Measurements from ENCODE around the gene TXLNB.
"Not testable (repeated sequence)": the region's sequence is repeated elsewhere in the genome, so short reads cannot be mapped to it uniquely, and the experiment has no call there.

The TXLNB gene

DNA sequence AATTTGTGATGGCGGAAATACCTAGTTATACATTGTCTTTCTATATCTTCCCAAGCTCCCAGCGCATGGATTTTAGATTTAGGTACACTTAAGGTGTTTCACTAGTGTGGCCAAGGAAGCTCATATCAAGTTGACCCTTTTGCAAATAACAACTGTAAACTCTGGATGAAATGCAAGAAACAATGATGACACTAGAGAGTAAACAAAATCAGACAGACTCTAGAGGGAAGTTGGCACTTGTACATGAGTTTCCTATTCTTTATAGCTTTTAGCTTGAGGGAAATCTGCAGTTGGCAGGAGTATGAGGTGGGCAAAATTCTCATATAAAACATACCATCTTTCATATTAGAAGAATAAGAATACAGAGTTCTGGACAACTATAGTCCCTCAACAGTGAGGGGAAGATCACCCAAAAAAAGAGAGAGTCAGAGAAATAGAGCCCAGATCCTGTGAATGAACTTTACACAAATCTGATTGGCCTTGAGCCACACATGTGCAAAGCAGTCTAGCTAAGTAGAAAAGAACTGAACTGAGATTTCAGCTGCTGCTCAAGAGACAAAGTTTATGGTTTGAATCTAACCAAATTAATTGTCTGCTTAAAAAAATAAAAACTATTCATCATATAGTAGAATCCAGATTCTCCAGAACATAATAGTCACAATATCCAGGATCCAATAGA lies 26.1 kb downstream of the TXLNB start:
- FAIRE-seq = no peak

GRCh38 chr6:139262519-139263300 lies 29.1 kb downstream of the TXLNB start:
- FAIRE-seq = no peak

GRCh38 chr6:139257821-139258398 lies 33.9 kb downstream of the TXLNB start:
- no peak for FAIRE-seq

DNA sequence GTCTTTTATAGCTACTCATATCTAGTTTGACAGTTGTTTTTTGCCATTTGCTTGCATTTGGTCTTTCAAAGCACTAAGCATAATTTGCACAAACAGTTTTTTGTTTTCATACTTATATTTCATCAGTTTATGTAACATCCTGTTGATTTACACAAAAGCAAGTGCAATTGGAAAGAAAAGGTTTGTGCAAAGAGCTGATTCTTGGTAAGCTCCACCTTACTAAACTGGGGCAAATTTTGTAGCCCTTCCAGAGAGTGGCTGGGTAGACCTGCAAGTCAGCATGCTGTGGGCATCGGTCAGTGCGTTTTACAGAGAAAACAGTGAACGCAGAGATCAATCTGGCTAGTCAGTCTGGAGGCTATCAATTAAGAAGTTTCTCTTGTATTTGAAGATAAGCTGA lies 34.5 kb downstream of the TXLNB start:
- FAIRE-seq = no peak

GRCh38 chr6:139256087-139256486 lies 35.7 kb downstream of the TXLNB start:
- FAIRE-seq = no peak

DNA sequence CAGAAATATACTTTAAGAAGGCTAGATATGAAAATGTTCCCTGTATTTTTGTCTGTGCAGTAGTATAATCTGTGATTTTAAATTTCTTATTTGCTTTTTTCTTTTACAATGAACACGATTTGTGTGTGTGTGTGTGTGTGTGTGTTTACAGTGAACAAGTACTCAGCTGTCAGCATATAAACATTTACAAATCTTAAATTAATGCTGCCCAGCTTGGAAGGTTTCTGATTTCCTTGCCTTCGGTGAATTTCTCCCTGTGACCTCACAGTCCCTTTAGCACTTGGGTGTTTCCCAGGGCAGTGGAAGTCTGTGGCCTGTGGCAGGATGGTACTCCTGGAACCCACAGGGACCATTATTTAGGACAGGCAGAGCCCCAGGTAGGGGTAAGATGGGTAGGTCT lies 37.6 kb downstream of the TXLNB start:
- no peak for FAIRE-seq

DNA sequence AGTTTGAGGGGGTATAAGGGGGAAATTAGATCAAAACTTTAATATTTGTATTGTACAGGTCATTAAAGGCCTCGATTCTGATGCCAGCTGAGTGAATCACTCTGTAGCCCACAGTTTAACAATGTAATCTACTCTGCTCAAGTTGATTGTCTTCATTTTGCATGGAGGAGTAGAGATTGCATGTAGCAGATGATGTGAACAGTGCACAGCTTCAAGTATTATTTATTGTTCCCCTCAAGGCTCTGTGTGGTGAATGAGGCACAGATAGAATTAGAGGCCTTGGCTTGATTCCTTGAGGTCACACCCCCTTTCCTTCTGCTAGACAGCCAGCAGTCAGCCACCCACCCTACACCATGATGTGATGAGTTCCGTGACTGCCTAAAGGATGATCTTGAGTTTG lies 38.1 kb downstream of the TXLNB start:
- no peak for FAIRE-seq

DNA sequence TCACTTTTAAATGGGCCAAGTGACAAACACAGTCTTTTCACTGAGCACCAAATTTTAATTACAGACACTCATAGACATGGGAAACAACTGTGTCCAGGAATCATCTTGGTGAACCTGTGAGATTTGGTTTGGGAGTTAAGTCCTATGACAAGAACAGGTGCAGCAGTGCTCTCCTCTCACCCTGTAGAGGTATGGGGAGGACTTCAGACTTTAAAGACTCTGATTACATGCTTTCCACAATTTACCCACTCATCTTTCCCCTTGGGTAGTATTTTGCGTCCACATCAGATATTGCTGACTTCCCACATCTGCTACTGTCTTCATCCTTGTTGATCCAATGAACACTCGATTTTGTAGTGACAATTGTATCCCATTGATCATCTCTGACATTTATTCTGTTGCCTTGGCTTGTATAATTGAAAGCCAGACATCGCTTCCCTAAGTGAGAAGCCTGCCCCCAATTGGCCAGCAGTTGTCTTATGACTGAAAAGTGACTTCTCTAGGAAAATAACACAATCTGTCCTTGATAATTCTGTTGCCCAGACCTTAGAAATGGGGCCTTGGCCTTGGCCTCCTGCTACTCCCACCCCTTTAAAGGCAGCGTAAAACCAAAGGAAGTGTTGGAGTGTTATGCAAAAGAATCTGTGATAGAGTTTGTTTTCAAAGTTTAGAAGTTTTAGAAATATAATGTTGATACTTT lies 40.0 kb downstream of the TXLNB start:
- FAIRE-seq = no peak

DNA sequence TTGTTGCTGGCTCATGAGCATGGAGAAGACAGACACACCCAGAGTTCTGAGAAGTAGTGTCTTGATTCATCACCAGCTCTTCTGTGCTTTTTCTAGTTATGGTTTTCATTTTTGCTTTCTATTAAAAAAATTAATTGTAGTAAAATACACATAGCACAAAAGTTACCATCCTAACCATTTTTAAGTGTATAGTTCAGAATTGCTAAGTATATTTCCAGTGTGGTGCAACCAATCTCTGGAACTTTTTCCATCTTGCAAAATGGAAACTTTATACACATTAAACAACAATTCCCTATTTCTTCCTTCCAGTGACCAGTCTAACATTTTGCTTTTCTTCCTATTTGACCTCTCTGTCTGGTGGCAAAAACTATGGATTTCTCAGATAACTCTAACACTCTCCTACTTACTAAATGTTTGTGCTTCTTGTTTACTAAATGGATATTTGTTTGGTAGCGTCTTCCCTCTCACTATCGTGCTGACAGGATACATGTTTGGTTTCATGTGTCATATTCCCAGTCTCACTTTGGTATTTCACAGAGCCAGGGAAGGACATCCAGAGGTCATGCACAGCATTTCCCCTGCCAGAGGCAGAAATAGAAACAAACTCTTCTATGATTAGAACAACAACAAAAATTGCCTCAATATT lies 40.6 kb downstream of the TXLNB start:
- no peak for FAIRE-seq

DNA sequence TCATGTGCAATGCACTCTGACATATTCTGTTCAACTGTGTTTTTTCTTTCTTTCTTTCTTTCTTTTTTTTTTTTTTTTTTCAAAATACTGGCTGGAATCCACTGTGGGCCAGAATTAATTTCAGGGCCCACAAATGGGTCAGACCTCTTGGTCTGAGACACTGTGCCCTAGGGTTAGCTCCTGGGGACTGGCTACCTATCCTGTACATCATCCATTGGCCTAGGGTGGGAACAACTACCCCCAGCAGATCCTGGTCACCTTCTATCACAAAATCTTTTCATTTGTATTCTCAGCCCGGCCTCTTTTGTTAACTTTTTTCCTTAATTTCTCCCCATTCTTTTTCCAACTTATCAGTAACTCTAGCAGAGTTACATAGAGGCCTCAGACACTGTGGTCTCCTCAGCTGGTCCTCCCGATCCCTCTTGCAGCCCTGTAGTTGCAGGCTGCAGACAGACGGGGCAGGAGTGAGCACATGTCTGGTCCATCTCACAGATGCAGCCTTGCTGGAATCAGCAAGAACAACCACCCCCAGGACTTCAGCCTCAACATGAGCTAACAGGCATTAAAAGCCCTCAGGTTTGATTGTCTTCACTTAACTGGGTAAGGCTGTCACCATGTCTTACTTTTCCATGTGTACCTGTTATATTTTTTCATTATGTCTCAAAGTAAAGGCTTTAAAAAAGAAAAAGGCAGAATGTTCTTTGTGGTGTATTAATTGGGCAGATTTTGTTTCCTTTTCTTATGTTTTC lies 41.3 kb downstream of the TXLNB start:
- FAIRE-seq = no peak

DNA sequence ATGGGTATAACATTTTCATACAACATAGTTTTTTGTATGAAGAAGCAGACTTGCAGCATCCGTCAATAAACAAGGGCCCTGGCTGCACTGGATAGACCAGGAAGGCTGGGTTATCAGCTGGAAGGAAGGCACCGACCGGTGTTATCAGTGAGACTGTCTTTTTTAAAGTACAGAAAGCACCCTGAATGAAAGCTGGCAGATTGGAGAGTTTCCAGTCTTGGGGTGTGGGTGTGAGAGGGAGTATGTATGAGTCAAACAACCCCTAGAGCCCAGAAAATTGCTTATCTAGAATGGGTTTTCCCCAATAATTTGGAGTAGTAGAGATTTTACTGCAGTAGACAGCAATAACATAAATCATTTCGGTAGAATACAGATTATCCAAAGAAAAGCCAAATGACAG lies 42.4 kb downstream of the TXLNB start:
- no peak for FAIRE-seq

DNA sequence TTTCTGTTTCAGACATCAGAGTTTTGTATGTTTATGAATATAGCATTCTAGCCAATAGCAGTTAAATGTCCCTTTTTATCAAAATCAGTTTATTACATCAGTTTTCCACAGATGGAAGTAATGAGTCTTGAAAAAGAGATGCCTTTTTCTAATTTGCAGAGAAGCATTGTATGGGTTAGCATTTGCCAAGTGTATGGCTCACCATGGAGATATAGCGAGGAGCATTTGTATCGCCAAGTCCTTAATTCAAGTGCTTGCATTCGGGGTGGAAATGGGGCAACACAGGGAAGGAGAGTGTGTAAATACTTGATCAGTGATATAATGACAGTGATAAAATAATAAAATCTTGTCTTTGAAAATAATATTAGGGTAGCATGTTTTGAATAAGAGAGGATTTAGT lies 42.9 kb downstream of the TXLNB start:
- FAIRE-seq = no peak

GRCh38 chr6:139247618-139248017 lies 44.2 kb downstream of the TXLNB start:
- no peak for FAIRE-seq

DNA sequence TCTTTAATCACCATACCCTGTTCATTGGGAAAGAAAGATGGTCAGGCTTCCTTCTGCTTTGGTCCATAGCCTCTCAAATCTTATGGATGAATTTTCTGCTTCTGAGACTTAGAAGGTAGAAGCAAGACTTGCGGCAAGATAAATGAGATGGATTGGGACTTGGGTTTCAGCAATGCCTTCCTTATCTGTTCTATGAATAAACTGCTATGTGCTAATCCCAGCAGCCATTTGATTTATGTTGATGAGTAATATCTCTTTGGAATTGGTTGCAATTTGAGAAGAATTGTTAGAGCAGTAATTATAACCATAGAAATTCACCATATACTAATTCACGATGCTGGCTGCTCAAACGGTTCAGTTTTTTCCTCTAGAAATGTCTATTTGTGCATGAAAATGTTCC lies 48.3 kb downstream of the TXLNB start:
- no peak for FAIRE-seq

GRCh38 chr6:139242457-139243240 lies 49.1 kb downstream of the TXLNB start:
- FAIRE-seq = no peak

DNA sequence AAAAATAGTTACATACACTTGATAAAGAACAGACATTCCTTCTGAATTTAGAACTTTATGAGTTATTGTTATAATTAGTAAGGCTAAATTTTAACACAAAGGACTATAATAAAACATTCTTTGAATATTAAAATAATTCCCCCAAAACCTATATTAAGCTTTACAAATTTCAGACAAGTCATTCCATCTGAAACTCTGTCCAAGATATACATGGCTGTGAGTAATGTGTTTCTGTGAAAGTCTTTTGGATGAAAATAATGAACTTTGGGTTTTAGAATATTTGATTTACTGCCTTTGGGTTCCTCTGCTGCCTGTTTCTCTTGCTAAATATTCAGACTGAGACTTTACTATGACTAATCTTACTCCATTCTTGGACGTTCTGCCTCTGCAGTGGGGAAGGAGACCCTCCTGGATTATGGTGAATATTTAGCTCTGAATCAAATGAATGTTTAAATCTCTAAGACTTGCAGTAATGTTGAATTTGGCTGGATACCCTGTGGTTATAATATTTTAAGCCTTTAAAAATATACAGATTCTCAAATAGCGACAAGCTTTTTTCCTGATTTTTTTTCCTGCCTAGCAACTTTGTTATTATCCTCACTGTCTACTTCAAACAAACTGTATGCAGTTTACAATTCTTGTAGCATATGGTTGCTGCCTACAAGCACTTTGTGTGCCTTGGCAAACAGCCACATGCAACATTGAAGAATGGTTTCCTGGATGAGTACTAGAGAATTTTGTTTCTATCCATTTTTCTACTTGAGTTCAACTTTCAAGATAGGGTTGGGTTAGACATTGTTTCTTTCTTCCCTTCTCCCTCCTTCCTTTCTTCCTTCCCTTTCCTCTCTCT lies 51.4 kb downstream of the TXLNB start:
- no peak for FAIRE-seq

DNA sequence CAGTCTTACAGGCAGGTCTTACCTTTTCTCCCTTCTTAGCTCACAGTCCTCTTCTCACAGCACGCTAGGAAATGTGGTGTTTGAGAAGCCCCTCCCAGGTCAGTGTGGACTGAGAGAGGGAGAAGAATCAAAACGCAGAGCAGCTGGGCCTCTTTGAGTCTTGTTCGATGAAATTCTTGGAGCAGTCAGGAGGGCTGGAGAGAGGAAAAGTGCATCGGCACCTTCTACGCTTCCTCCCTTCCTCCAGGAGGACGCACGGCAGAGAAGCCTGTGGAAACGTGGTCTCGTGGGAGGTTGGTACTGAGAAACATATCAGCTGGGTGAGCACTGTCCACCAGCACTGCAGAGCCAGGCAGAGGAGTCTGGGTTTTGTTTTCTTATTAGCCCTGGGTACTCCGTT lies 52.7 kb downstream of the TXLNB start:
- no peak for FAIRE-seq

GRCh38 chr6:139236105-139236504 lies 55.7 kb downstream of the TXLNB start:
- no peak for FAIRE-seq

DNA sequence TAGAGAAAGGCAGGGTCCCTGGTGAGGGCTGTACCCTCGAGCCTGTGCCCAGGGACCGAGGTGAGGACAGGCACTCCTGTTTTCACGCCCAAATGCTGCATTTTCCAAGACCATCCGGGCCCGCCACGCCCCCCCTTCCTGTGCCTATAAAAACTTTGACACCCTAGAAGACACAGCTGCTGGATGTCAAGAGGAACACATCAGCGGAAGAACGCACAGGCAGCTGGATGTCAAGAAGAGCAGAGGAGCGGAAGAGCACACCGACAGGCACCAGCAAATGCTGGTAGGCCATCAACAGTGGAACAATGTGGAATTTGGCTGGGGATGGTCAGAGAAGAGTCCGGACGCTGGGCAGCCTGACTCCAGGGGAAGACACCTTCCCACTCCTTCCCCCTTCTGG lies 56.1 kb downstream of the TXLNB start:
- FAIRE-seq = no peak

DNA sequence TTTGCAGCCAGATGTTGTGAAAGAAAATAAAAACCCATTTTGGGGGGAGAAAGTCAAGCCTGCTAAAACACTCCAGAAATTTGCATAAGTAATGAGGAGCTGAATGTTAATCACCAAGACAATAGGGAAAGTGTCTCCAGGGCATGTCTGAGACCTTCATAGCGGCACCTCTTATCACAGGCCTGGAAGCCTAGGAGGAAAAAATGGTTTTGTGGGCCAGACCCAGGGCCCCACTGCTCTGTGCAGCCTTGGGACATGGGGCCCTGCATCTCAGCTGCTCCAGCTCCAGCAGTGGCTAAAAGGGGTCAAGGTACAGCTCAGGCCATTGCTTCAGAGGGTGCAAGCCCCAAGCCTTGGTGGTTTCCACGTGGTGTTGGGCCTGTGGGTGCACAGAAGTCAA lies 57.6 kb downstream of the TXLNB start:
- not testable (repeated sequence) for FAIRE-seq
